H1 (cell line): ENCODE results near the gene AOAH. TPM values are rescaled to one million over a fixed set of nuclear protein-coding genes. Genes with fewer than 3 reads are reported as not detected.

Source experiments
- ASH2L ChIP-seq: fragments of 200-600, 300-600 bp; sonication (generic); IDR thresholded peaks from one replicate; pipeline ENCODE4 v1.7.1; 2017; ENCODE audit warnings: low read length
- BCL11A ChIP-seq, 2 experiments: IDR thresholded peaks; one replicate each; pipeline ENCODE4 v1.6.1; 2011; ENCODE audit warnings: low read depth in 2 of 2, low read length in 2 of 2, mild to moderate bottlenecking in 2 of 2
- CBX5 ChIP-seq: fragments of 300-800, 300-1000 bp; sonication (generic); IDR thresholded peaks from 2 replicates; pipeline ENCODE4 v1.7.1; 2016; ENCODE audit warnings: antibody characterized with exemption, low read length, low read depth
- EGR1 ChIP-seq: IDR thresholded peaks from 2 replicates; pipeline ENCODE4 v1.6.1; 2011; ENCODE audit warnings: low read depth, low read length, borderline replicate concordance
- HDAC6 ChIP-seq: IDR thresholded peaks from one replicate; pipeline ENCODE4 v1.7.1; 2012; ENCODE audit warnings: low read depth, mild to moderate bottlenecking, inconsistent platforms, low read length, moderate library complexity
- KDM1A ChIP-seq: fragments of 200-600, 300-600 bp; sonication (generic); IDR thresholded peaks from 2 replicates; pipeline ENCODE4 v1.7.1; 2016; ENCODE audit warnings: mild to moderate bottlenecking, low read length, borderline replicate concordance
- KDM4A ChIP-seq: IDR thresholded peaks from one replicate; pipeline ENCODE4 v1.7.1; 2012; ENCODE audit warnings: low read depth, mild to moderate bottlenecking, moderate library complexity, low read length, inconsistent platforms; ENCODE audit not compliant: severe bottlenecking
- TAF1 ChIP-seq: IDR thresholded peaks from 2 replicates; pipeline ENCODE4 v1.6.1; 2011; ENCODE audit warnings: mild to moderate bottlenecking, low read depth, low read length
- TEAD4 ChIP-seq: IDR thresholded peaks from 2 replicates; pipeline ENCODE4 v1.6.1; 2012; ENCODE audit warnings: low read depth, low read length, inconsistent platforms, mixed read lengths
- YY1 ChIP-seq: IDR thresholded peaks from 2 replicates; pipeline ENCODE4 v1.6.1; 2011; ENCODE audit warnings: low read depth, mild to moderate bottlenecking, low read length
- ZNF274 ChIP-seq: IDR thresholded peaks from 2 replicates; pipeline ENCODE4 v1.7.0; 2012; ENCODE audit warnings: low read length, borderline replicate concordance; ENCODE audit errors: extremely low read depth
- polyA plus RNA-seq, 7 experiments: library from polyadenylated mRNA; depleted of rRNA in 3 of 7; stranded (reverse) in 5 of 7; unstranded in 2 of 7; fragments of >200 nt in 5 of 7; fragments of 200-250 nt in 2 of 7; gene quantifications; 1 replicate in 5 of 7; 2 replicates in 1 of 7; 4 replicates in 1 of 7; pipeline versions ENCODE4 v1.2.1 to v1.2.3, GENCODE V29; 2011 to 2013; ENCODE audit warnings: missing spikeins in 2 of 7, mixed read lengths in 2 of 7
- total RNA-seq: library from RNA; stranded (reverse); fragmentation: NEBNext Ultra II Directional; extraction: Animal tissue kit (Norgen Biotek cat#: 25700); gene quantifications from 2 replicates; pipeline ENCODE4 v1.2.1, GENCODE V29; 2021
- TF ChIP-seq, protein P1 (sequence below): fragments of 300-600 bp; sonication (generic); IDR thresholded peaks from 2 replicates; pipeline ENCODE4 v1.7.1; 2012; ENCODE audit warnings: low read length, moderate library complexity, mild to moderate bottlenecking, inconsistent platforms; ENCODE audit not compliant: insufficient replicate concordance

The AOAH gene
- total and polyA plus RNA-seq, 2 of the 8 experiments (the other 6 are each of a cell fraction or from before 2014, with no cell fraction given), result 0.08 TPM; not detected in 1

- TF ChIP-seq, protein P1, sequence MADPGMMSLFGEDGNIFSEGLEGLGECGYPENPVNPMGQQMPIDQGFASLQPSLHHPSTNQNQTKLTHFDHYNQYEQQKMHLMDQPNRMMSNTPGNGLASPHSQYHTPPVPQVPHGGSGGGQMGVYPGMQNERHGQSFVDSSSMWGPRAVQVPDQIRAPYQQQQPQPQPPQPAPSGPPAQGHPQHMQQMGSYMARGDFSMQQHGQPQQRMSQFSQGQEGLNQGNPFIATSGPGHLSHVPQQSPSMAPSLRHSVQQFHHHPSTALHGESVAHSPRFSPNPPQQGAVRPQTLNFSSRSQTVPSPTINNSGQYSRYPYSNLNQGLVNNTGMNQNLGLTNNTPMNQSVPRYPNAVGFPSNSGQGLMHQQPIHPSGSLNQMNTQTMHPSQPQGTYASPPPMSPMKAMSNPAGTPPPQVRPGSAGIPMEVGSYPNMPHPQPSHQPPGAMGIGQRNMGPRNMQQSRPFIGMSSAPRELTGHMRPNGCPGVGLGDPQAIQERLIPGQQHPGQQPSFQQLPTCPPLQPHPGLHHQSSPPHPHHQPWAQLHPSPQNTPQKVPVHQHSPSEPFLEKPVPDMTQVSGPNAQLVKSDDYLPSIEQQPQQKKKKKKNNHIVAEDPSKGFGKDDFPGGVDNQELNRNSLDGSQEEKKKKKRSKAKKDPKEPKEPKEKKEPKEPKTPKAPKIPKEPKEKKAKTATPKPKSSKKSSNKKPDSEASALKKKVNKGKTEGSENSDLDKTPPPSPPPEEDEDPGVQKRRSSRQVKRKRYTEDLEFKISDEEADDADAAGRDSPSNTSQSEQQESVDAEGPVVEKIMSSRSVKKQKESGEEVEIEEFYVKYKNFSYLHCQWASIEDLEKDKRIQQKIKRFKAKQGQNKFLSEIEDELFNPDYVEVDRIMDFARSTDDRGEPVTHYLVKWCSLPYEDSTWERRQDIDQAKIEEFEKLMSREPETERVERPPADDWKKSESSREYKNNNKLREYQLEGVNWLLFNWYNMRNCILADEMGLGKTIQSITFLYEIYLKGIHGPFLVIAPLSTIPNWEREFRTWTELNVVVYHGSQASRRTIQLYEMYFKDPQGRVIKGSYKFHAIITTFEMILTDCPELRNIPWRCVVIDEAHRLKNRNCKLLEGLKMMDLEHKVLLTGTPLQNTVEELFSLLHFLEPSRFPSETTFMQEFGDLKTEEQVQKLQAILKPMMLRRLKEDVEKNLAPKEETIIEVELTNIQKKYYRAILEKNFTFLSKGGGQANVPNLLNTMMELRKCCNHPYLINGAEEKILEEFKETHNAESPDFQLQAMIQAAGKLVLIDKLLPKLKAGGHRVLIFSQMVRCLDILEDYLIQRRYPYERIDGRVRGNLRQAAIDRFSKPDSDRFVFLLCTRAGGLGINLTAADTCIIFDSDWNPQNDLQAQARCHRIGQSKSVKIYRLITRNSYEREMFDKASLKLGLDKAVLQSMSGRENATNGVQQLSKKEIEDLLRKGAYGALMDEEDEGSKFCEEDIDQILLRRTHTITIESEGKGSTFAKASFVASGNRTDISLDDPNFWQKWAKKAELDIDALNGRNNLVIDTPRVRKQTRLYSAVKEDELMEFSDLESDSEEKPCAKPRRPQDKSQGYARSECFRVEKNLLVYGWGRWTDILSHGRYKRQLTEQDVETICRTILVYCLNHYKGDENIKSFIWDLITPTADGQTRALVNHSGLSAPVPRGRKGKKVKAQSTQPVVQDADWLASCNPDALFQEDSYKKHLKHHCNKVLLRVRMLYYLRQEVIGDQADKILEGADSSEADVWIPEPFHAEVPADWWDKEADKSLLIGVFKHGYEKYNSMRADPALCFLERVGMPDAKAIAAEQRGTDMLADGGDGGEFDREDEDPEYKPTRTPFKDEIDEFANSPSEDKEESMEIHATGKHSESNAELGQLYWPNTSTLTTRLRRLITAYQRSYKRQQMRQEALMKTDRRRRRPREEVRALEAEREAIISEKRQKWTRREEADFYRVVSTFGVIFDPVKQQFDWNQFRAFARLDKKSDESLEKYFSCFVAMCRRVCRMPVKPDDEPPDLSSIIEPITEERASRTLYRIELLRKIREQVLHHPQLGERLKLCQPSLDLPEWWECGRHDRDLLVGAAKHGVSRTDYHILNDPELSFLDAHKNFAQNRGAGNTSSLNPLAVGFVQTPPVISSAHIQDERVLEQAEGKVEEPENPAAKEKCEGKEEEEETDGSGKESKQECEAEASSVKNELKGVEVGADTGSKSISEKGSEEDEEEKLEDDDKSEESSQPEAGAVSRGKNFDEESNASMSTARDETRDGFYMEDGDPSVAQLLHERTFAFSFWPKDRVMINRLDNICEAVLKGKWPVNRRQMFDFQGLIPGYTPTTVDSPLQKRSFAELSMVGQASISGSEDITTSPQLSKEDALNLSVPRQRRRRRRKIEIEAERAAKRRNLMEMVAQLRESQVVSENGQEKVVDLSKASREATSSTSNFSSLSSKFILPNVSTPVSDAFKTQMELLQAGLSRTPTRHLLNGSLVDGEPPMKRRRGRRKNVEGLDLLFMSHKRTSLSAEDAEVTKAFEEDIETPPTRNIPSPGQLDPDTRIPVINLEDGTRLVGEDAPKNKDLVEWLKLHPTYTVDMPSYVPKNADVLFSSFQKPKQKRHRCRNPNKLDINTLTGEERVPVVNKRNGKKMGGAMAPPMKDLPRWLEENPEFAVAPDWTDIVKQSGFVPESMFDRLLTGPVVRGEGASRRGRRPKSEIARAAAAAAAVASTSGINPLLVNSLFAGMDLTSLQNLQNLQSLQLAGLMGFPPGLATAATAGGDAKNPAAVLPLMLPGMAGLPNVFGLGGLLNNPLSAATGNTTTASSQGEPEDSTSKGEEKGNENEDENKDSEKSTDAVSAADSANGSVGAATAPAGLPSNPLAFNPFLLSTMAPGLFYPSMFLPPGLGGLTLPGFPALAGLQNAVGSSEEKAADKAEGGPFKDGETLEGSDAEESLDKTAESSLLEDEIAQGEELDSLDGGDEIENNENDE, result no peak
- TF ChIP-seq ASH2L (no peak), HDAC6 (no peak), KDM4A (no peak), ZNF274 (no peak), BCL11A (IDR thresholded peaks at IDR 0.05; ENCODE audit: low read depth in 2 of 2, low read length in 2 of 2) (no peak), KDM1A (no peak), CBX5 (no peak), YY1 (no peak), TAF1 (no peak), EGR1 (no peak), TEAD4 (no peak)
Measured at GRCh38 chr7:36650320-36650719, 74.0 kb downstream of the AOAH start (continued).
